ENCODE results near the gene SMIM9.

The SMIM9 gene

DNA sequence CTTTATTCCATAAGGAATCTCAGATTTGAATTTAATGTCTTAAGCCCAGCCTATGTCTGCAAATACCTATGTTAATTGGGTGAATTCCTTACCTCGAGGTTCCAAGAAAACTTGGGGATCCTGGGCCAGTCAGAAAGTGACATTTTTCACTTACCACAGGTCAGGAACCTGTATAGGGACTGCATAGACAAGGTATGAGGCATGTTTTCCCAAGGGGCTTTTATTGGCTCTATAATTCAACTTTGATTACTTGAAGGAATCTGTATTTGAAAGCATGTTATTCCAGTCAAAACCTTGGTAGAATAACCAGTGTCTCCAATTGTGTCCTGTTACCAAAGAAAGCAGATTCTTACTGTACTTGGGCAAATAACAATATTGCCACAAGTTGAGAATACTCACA lies 20.7 kb downstream of the SMIM9 start:
- DNase-seq = no peak

GRCh38 chrX:154812341-154813101 lies 21.9 kb downstream of the SMIM9 start:
- no peak for DNase-seq

DNA sequence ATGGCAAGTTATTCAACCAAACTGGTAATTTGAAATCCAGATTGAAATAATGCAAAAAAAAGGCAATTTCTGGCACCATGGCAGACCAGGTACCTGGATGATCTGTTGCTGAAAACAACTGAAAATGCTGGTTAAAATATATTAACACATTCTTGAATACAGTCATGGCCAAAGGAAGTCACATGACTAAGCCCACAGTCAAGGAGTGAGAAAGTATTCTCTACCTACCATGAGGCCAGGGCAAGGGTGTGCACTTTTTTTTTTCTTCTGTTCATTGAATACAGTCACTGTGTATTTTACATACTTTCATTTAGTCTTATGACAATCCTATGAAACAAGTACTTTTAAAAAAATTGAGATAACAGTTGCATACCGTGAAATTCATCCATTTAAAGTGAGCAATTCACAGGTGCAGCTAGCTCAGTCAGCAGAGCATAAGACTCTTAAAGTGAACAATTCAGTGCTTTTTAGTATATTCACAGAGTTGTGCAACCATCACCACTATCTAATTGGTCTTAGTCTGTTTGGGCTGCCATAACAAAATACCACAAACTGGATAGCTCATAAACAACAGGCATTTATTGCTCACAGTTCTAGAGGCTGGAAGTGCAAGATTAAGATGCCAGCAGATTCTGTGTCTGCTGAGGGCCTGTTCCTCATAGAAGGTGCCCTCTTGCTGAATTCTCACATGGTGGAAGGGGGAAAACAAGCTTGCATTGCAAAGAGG lies 24.4 kb downstream of the SMIM9 start:
- no peak for DNase-seq

DNA sequence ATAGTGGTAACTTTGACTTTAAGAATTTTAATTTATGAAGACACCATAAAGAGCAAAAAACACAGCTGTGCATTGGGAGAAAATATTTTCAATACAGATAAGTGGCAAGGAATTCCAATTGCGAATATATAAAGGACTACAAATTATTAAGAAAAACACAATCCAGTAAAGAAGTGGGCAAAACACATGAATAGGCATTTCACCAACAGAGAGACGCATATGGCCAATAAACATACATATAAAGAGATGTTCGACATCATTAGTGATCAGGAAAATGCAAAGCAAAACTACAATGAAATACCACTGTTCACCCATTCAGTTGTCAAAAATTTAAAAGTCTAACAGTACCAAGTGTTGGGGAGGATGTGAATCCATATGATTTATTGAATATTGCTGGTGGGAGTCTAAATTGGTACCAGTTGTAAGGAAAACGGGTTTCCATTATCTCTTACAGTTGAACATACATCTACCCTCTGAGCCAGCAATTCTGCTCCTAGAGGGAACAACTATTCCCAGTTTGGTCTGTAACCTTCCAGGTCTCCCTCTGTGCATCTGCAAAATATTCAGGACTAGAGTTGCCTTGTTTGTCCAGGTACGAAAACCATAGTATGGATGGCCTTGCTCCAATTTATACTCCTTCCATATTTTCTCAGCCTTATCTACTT lies 27.5 kb downstream of the SMIM9 start:
- no peak for DNase-seq

- no peak for DNase-seq
These were observed 28.8 kb downstream of the SMIM9 start for GRCh38 chrX:154805696-154806091.

DNA sequence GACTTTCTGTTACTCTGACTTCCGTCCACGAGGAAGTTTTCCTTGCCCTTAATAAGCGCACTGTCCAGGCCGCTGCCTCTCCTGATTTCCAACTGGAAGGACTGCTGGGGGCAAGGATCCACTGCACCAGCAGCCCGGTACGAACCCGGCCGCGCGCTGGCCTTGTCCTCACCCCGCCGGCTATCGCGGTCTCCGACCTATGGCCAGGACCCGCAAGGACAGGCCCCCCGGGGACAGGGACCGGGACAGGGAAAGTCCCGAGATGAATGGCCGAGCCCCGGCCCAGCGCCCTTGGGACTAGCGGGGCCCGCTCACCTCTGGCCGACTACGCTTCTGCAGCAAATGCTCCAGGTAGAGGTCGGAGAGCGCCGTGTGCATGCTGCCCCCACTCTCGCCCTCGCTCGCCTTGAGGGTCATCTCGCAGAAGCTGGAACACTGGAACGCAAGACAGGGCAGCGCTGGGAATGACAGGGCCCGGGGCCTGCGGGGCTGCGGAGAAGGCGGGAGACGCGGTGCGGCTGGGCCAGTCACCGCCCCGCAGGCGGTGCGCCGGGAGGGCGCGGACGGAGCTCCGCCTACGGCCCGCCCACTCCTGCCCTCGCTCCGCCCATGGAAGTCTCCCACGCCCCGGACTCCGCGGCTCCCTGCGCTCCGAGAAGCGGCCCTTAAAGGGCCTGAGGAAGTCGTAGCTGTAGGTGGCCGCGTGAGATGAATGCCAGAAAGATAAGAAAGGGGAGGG lies 29.3 kb downstream of the SMIM9 start, which contains the start of gene MPP1:
TSS of gene MPP1 (minus strand) at position 529 of the 739 bp plus-strand sequence. CDS start at position 417, 112 bp downstream.
- DNase-seq = no peak

- DNase-seq = no peak
These were observed 30.1 kb downstream of the SMIM9 start for GRCh38 chrX:154804261-154804956.

DNA sequence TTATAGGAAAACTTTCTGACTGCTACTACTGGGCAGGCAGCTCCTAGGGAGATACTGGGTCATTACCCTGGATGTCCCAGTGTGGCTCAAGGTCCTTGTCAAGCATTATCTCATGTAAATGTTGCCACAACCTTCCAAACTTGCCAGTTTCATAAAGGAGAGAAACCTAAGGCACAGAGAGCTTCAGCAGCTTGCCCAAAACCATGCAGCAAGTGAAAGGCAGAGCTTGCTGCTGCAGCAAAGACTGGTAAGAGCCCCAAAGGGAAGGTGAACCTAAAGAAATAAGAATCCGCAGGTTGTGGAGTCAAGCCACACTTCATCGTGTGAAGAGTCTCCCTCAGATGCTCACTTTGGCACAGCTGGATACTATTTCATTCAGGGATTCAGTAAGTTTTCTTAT lies 31.5 kb downstream of the SMIM9 start:
- DNase-seq = no peak

DNA sequence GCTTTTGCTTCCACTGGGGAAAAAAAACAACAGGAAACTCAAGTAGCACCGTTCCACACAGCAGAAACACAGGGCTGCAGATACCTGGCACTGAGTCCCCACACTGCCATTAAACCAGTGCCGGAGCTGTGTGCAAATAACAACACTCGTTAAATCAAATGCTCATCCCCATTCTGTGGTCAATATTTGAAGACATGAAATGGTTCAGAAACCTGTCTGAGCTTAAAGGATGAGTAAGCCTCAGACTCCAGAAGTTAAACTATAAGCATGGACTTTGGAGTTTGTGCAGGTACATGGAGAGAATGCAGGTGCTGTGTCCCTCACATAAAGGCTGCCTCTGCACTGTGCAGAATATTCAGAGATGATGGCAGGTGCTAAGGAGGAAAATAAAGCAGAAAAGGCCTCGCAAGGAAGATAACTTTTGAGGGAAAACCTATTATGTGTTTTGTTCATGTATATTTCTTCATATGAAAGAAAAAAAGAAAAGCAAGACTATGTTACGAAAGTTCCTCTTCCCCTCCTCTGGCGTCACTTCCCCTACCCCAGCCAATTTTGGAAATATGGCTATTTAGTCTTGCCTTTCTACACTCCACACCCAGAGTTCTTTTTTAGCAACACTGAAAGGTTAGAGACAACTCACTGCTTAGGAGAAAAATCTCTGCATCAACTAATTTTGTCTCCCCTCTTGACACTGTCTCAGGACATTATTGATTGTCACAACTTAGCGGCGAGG lies 33.8 kb downstream of the SMIM9 start:
- no peak for DNase-seq

- DNase-seq = peak; percentile 85
These were observed 34.7 kb downstream of the SMIM9 start for GRCh38 chrX:154799556-154800348.

- DNase-seq = no peak
These were observed 37.5 kb downstream of the SMIM9 start for GRCh38 chrX:154797006-154797405.

GRCh38 chrX:154795016-154795415 lies 39.4 kb downstream of the SMIM9 start:
- DNase-seq = no peak

DNA sequence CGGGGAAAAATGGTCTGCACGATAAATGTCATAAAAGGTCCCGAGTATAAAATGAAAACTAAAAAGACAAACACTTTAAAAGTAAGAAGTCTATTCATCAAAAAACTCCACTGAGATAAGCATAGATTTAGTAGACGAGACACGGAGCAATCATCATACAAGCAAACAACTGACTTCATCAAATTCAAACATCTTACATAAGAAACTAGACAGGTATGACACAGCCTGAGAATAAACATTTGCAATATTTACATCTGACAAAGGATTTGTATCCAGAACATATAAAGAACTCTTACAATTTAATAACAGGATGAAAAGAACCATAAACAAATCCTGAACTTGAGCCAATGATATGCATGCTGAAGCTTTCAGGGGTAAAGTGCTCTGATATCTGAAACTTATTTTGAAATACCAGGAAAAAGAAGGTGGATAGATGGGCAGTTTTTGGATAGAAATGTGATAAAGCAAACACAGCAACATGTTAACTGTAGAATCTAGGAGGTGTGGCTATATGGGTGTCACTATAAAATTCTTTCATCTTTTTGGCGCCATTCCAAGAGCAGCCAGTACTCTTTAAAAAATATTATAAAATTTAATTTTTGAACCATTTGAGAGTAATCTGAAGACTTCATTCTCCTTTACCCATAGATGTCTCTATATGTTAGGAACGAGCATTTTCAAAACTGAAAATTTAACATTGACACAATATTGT lies 41.2 kb downstream of the SMIM9 start:
- DNase-seq = no peak

- no peak for DNase-seq
These were observed 42.5 kb downstream of the SMIM9 start for GRCh38 chrX:154791939-154792338.

- DNase-seq = no peak
These were observed 43.0 kb downstream of the SMIM9 start for GRCh38 chrX:154791467-154791866.

GRCh38 chrX:154785716-154786115 lies 48.7 kb downstream of the SMIM9 start:
- DNase-seq = no peak

GRCh38 chrX:154784149-154784995 lies 50.1 kb downstream of the SMIM9 start:
- no peak for DNase-seq

- no peak for DNase-seq
These were observed 53.5 kb downstream of the SMIM9 start for GRCh38 chrX:154780968-154781367.

- DNase-seq = no peak
These were observed 55.2 kb downstream of the SMIM9 start for GRCh38 chrX:154779261-154779660.
